Astrocyte of the spinal cord (primary cell): ENCODE data around the gene PICALM.

Experiments used
- DNase-seq: peaks from one replicate; pipeline ENCODE4 v3.0.0; 2011; ENCODE audit warnings: low read depth, low spot score
- H3K4me3 ChIP-seq: 2 replicates; pipeline ENCODE4 v1.5.1; 2011; ENCODE audit warnings: low read depth, mild to moderate bottlenecking, low read length, moderate library complexity
- in situ Hi-C: cut with HindIII; loops from 2 replicates; pipeline ENCODE4 v1.10.0; 2017; ENCODE audit warnings: low sequenced_read_pairs
- TF ChIP-seq, protein P1 (sequence below): IDR thresholded peaks from 2 replicates; pipeline ENCODE4 v1.5.1; 2012; ENCODE audit warnings: low read depth, mild to moderate bottlenecking, low read length, inconsistent platforms

Gene PICALM

DNA sequence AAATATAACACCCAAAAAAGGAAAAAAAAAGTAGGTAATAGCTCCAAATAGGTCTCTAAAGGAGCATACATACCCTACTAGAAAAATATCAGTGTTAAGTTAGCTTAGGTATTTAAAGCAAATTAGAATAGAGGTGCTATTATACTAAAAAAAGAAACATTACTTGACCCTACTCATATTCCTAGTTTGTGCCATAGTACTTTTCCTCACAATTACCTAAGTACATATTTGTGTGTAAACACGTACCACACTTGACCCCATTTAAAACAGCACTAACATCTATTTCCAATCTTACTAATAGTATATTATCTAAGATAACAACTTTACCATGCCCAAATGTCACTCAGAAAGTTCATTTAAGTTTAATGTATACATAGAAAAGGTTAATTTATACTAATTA lies 57.7 kb downstream of the PICALM start:
- DNase-seq = no peak
- in situ Hi-C loops = no loop called here
- TF ChIP-seq, protein P1, sequence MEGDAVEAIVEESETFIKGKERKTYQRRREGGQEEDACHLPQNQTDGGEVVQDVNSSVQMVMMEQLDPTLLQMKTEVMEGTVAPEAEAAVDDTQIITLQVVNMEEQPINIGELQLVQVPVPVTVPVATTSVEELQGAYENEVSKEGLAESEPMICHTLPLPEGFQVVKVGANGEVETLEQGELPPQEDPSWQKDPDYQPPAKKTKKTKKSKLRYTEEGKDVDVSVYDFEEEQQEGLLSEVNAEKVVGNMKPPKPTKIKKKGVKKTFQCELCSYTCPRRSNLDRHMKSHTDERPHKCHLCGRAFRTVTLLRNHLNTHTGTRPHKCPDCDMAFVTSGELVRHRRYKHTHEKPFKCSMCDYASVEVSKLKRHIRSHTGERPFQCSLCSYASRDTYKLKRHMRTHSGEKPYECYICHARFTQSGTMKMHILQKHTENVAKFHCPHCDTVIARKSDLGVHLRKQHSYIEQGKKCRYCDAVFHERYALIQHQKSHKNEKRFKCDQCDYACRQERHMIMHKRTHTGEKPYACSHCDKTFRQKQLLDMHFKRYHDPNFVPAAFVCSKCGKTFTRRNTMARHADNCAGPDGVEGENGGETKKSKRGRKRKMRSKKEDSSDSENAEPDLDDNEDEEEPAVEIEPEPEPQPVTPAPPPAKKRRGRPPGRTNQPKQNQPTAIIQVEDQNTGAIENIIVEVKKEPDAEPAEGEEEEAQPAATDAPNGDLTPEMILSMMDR = no peak
- no peak overlapping the region for H3K4me3 ChIP-seq

DNA sequence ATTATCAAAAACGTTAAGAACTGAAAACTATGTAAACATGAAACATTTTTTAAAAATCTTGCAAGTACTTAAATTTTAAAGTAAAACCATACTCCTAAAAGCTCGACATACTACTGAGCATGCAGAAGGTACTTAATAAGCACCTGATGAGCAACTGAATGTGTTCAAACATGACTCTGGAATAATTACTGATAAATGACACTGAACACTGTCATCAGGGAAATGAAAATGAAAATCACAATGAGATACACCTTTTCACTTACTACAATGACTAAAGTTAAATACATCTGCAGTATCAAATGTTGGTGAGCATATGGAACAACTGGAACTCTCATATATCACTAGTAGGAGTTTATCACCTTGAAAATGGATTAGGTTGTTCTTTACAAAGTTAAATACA lies 65.2 kb downstream of the PICALM start:
- TF ChIP-seq, protein P1 = no peak
- H3K4me3 ChIP-seq = no peak overlapping the region
- in situ Hi-C loops = no loop called here
- no peak for DNase-seq

DNA sequence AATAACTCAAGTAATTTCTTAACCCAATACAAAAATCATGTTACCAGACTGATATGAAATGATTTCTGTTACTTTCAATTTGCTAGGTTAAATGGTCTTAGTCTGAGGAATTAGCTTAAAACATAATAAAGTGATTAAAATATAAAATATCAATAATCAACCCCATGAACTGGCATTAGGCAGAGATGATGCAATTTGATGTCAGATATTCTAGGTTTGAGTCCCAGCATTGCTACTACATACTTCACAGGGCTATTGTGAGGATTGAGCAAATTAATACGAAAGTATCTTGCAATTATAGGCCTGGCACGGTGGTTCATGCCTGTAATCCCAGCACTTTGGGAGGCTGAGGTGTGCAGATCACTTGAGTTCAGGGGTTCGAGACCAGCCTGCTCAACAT lies 66.5 kb downstream of the PICALM start:
- no peak for DNase-seq
- TF ChIP-seq, protein P1 = no peak
- in situ Hi-C loops = no loop called here
- H3K4me3 ChIP-seq = no peak overlapping the region

DNA sequence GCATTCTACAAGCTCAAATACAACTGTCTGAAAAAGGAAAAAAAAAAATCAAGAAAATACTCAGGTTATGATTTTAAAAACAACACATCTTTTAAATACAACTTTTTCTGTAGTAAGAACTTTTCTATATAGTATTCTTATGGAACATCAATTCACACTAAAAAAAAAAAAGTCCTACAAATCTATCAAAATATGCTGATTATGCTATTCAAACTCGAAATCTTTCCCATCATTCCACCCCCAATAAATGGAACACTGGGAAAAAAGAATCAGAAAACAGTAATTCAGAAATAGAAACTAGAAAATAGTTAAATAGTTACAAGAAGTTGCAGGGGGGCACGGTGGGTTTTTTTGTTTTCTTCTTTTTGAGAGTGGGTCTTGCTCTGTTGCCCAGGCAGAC lies 77.4 kb downstream of the PICALM start:
- DNase-seq = no peak
- in situ Hi-C loops = no loop called here
- no peak overlapping the region for H3K4me3 ChIP-seq
- TF ChIP-seq, protein P1 = no peak

DNA sequence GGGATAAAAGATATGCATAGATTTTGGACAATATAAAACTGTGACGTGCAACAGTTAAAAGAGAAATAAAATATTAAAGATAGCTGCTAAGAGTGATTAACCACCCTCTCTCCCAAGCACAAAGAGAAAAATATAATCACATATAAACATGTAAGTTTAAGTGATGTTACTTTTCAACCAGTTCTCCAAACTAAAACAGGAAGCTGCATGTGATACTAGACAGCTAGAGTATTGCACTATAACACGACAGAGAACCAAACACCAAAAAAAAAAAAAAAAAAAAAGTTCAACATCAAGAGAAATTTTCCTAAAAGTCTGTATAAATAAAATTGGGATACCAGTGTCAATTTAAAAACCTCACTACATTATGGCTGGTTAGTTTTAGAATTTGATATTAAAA lies 79.1 kb downstream of the PICALM start:
- in situ Hi-C loops = no loop called here
- no peak overlapping the region for H3K4me3 ChIP-seq
- TF ChIP-seq, protein P1 = no peak
- DNase-seq = no peak

DNA sequence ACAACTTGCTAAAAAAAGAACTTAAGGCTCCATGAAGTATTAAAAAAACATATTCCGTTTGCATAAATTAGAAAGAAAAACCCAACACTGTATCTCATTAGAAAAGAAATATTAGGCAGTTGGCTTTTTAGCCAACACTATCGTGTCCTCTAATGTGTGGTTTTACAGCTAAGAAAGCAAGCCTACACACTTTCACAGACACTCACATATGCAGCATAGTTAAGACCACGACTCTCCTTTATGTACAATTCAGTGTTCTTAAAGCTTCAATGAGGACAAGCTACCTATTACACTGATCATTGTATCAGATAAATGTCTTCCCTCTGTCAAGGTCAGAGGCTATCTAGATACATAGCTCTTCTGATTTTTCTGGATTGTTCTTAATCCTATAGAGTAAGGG lies 80.1 kb downstream of the PICALM start:
- in situ Hi-C loops = no loop called here
- no peak overlapping the region for H3K4me3 ChIP-seq
- TF ChIP-seq, protein P1 = no peak
- no peak for DNase-seq

DNA sequence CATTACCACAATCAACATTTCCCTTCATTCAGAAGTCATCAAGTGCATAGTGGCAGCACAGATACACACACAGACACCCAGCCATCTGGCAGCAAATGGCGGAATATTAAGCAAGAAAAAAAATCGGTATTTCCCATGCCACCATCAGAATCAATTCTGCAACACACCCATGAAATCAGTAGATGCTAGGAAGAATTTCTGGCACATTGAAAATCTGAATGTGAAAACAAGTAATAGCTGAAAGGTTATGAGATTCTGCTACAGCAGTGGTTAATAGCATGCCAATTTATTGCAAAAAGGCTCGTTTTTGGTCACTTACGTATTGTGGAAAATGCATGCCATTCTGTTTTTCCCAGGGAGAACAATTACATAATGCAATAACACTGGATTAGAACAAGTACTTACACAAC lies 91.1 kb downstream of the PICALM start:
- in situ Hi-C loops = no loop called here
- no peak overlapping the region for H3K4me3 ChIP-seq
- TF ChIP-seq, protein P1 = no peak
- DNase-seq = no peak
